Neutrophil (primary cell): ENCODE data around the gene C5orf15.

ENCODE experiments used
- H3K27ac ChIP-seq: fragments of 200-600 bp; sonication (generic); 2 replicates; pipeline ENCODE4 v1.5.1; 2016; ENCODE audit warnings: mild to moderate bottlenecking, moderate library complexity
- H3K27me3 ChIP-seq: fragments of 200-600 bp; sonication (generic); 2 replicates; pipeline ENCODE4 v1.6.0; 2016; ENCODE audit warnings: mild to moderate bottlenecking
- H3K36me3 ChIP-seq: fragments of 200-600 bp; sonication (generic); 2 replicates; pipeline ENCODE4 v1.5.1; 2017
- H3K4me1 ChIP-seq, 2 experiments: fragments of 200-600 bp in 1 of 2; sonication (generic) in 1 of 2; 1 replicate in 1 of 2; 2 replicates in 1 of 2; pipeline versions ENCODE4 v1.5.1 to v1.6.1; 2013 to 2016; ENCODE audit warnings: low read depth in 1 of 2, low read length in 1 of 2, mild to moderate bottlenecking in 1 of 2, moderate library complexity in 1 of 2; ENCODE audit not compliant: control insufficient read depth in 1 of 2, insufficient read depth in 1 of 2
- H3K4me3 ChIP-seq, 2 experiments: fragments of 200-600 bp in 1 of 2; sonication (generic) in 1 of 2; 1 replicate in 1 of 2; 2 replicates in 1 of 2; pipeline ENCODE4 v1.5.1; 2013 to 2016; ENCODE audit warnings: low read depth in 1 of 2, low read length in 1 of 2, mild to moderate bottlenecking in 1 of 2, moderate library complexity in 1 of 2
- H3K9me3 ChIP-seq: fragments of 200-600 bp; sonication (generic); 2 replicates; pipeline ENCODE4 v1.5.1; 2016
- CTCF ChIP-seq: fragments of 200-600 bp; sonication (generic); IDR thresholded peaks from 2 replicates; pipeline ENCODE4 v1.5.1; 2016; ENCODE audit warnings: antibody characterized with exemption

C5orf15 gene

GRCh38 chr5:133992429-133993155 lies 24.2 kb upstream of the C5orf15 start:
- no peak for TF ChIP-seq CTCF
- Histone ChIP-seq H3K4me3 (no peak overlapping the region), H3K4me1 (no peaks in the 10 kb centered on the region), H3K9me3 (no peaks in the 10 kb centered on the region), H3K36me3 (peaks cover 26% of the 10 kb centered on the region), H3K27me3 (no peaks in the 10 kb centered on the region), H3K27ac (no peak overlapping the region)

GRCh38 chr5:133991171-133991910 lies 22.9 kb upstream of the C5orf15 start:
- Histone ChIP-seq H3K27ac (no peak overlapping the region), H3K27me3 (no peaks in the 10 kb centered on the region)

GRCh38 chr5:133990396-133990795 lies 22.0 kb upstream of the C5orf15 start:
- Histone ChIP-seq H3K4me3 (no peak overlapping the region), H3K36me3 (peaks cover 26% of the 10 kb centered on the region), H3K27ac (no peak overlapping the region), H3K4me1 (no peaks in the 10 kb centered on the region), H3K27me3 (no peaks in the 10 kb centered on the region), H3K9me3 (no peaks in the 10 kb centered on the region)
- no peak for TF ChIP-seq CTCF

More at GRCh38 chr5:133991171-133991910, 22.9 kb upstream of the C5orf15 start:
- H3K4me1 ChIP-seq: no peaks in the 10 kb centered on the region
- H3K9me3 ChIP-seq: no peaks in the 10 kb centered on the region
- no peak overlapping the region for H3K4me3 ChIP-seq
- TF ChIP-seq CTCF: no peak
- peaks cover 26% of the 10 kb centered on the region for H3K36me3 ChIP-seq

GRCh38 chr5:133985540-133986180 lies 17.2 kb upstream of the C5orf15 start:
- no peak overlapping the region for H3K27ac ChIP-seq
- no peaks in the 10 kb centered on the region for H3K9me3 ChIP-seq
- no peak for TF ChIP-seq CTCF
- H3K4me3 ChIP-seq: no peak overlapping the region
- H3K36me3 ChIP-seq: peaks cover 21% of the 10 kb centered on the region
- no peaks in the 10 kb centered on the region for H3K27me3 ChIP-seq
- no peaks in the 10 kb centered on the region for H3K4me1 ChIP-seq

GRCh38 chr5:133983674-133984073 lies 15.2 kb upstream of the C5orf15 start:
- Histone ChIP-seq H3K4me3 (no peak overlapping the region), H3K9me3 (no peaks in the 10 kb centered on the region), H3K4me1 (no peaks in the 10 kb centered on the region), H3K36me3 (peaks cover 5% of the 10 kb centered on the region), H3K27me3 (no peaks in the 10 kb centered on the region), H3K27ac (no peak overlapping the region)
- TF ChIP-seq CTCF: no peak
